HG03196 (cell line): ENCODE measurements around the gene KIRREL2.

ENCODE experiments used
- ATAC-seq: cut with Tn5 transposase; IDR thresholded peaks from one replicate; pipeline ENCODE4 v1.9.1; 2021; ENCODE audit not compliant: unreplicated experiment

The KIRREL2 gene

DNA sequence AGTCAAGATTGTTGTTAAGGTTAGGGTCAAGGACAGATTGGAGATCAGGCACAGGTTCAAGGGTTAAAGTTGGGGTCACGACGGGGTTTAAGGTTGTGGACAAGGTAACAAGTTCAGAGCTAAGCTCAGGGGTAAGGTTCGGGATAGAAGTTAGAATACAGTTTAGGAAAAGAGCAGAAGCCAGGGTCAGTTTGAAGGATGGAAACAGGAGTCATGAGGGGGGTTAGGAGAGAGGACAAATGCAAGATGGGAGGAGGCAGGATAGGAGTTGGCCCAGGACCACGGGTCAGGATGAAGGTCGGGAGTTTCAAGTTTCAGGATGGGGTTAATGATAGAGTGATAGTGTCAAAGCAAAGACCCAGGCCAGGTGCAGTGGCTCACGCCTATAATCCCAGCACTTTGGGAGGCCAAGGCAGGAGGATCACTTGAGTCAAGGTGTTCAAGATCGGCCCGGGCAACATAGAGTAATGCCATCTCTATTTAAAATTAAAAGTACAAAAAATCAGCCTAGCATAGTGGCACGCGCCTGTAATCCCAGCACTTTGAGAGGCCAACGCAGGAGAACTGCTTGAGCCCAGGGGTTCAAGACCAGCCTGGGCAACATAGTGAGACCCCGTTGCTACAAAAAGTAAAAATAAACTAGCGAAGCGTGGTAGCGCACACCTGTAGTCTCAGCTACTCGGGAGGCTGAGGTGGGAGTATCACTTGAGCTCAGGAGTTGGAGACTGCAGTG is 12.1 kb upstream of the KIRREL2 start:
- ATAC-seq, result no peak

GRCh38 chr19:35845215-35846037 is 11.3 kb upstream of the KIRREL2 start:
- ATAC-seq, result no peak

DNA sequence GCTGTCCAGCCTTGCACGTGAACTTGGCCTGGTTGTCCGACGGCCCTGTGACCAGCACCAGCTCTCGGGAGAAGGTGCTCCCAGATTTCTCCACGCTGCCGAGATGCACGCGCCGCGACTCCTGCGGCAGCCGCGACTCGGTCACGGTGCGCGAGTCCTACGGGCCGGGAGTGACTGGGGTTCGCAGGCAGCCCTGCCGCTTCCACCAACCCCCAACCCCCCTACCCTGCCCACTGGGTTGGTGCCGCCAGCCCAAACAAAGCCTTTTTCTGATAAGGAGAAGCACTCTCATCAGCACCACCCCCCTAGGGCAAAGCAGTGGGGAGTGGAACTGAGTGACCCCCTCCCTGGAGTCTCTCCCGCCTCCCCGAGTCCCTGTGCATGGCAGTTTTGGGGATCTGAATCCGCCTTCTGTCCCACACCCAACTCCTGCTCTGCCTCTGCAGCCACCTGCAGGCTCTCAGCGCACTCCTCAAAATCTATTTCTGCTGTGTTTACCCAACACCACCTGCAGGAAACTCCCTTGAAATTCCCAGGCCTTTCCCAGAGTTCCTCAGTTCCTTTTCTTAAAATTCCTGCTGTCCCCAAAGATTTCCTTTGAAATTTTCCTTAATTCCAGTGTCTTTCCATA is 10.6 kb upstream of the KIRREL2 start:
- no peak for ATAC-seq

DNA sequence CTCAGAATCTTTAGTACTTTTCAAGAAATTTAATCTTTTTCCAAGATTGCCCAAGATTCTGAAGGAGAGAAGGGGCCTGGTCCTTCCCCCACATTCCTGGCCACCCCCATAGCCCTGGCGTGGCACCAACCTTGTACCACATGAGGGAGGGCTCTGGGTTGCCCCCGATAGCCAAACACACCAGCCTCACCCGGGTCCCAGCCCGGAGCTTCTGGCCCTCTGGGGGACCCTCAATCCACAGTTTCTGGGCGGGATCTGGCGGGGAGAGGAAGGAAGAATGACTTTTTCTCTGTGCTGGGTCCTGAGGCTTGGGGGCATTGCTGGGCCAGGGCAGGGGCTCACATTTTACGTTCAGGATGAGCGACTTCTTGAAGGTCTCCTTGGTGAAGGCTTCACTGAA is 8.8 kb upstream of the KIRREL2 start:
- ATAC-seq, result no peak

DNA sequence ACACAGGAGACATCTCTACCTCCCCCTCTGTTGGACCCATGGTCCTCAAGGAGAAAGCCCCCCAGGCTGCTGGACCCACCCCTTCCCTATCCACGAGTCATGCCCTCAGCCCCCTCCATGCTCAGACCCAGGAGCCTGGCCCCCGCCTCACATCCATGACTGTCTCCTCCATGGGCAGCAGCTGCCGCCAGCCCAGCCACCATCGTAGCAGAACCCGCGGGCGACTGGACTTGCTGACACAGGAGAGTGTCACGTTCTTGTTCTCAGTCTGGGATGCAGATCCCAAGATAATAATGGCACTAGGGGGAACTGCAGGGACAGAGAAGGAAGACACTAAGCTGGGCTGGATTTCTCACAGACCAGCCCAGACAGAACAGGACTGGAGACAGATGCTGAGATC is 8.2 kb upstream of the KIRREL2 start:
- ATAC-seq, result no peak

DNA sequence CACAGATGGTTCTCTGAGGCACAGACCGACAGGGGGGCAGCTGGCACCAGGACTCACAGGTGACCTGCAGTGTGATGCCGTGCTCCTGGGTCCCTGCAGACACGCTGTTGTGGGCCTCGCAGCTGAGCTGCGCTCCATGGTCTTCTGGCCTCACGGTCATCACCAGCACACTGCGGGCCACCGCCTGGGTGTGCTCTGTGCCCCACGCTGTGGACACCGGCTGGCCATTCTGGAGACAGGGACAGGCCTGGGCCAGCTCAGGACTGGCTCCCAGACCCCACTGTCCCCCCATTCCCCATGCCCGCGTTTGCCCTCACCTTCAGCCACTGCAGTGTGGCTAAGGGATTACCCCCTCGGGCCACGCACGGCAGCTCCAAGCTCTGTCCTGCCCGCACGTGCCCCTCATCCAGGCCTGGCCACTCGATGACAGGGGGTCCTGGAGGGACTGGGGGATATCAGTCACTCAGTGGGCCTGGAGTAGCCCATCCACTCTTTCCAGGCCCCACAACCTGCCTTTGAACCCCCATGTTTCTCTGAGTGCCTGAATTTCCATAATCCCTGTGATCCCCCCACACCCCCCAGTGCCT is 7.7 kb upstream of the KIRREL2 start:
- ATAC-seq, result no peak

- ATAC-seq, result no peak
These were observed 5.3 kb upstream of the KIRREL2 start for GRCh38 chr19:35851213-35852028.

- ATAC-seq, result no peak
These were observed 4.5 kb upstream of the KIRREL2 start, which contains the start of gene NPHS1 for GRCh38 chr19:35852029-35852780. NPHS1 (minus strand) TSS chr19:35852504; CDS start chr19:35851837, 667 bp downstream.

- no peak for ATAC-seq
These were observed 3.5 kb upstream of the KIRREL2 start for GRCh38 chr19:35853038-35853756.

DNA sequence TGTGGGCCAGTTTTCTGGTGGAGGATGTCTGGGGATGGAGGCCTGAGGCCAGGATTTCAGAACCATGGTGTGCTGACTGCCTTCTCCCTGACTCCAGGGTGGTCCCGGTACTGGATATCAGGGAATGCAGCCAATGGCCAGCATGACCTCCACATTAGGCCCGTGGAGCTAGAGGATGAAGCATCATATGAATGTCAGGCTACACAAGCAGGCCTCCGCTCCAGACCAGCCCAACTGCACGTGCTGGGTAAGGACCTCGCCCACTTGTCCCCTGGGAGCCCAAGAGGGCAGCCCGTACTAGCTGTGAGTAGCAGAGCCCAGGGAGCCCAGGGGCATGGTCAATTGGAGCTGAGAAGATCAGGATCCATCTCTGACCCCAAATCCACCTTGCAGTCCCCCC is 1.6 kb downstream of the KIRREL2 start:
- no peak for ATAC-seq

- no peak for ATAC-seq
These were observed 2.7 kb downstream of the KIRREL2 start for GRCh38 chr19:35859414-35859813.

DNA sequence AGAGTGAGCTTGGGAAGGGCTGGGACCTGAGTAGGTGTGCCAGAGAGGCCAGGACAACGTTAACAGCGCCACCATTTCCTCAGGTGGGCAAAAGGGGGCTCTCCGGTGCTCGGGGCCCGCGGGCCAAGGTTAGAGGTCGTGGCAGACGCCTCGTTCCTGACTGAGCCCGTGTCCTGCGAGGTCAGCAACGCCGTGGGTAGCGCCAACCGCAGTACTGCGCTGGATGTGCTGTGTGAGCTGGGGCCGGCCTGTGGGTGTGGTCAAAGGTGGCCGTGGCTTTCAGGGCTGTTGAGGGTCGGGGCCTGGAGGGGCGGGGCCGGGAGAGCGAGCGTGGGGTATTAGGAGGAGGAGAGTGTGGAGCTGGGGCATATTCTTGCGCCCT is 3.7 kb downstream of the KIRREL2 start:
- no peak for ATAC-seq

GRCh38 chr19:35860818-35861639 is 4.3 kb downstream of the KIRREL2 start:
- ATAC-seq, result no peak

DNA sequence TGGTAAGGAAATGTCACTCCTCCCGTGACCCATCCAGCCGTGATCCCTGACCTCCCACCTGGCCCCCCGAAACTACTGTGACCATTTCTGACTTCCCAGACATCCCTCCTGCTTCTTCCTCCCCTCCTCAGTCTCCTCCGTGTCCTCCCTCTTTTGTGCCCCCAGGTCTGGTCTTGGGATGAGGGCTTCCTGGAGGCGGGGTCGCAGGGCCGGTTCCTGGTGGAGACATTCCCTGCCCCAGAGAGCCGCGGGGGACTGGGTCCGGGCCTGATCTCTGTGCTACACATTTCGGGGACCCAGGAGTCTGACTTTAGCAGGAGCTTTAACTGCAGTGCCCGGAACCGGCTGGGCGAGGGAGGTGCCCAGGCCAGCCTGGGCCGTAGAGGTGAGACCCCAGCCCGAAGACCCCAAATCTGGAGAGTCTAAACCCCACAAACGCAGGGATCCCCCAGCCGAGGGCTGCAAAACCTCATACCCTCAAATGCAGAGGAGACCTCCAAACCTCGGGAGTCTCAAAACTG is 5.0 kb downstream of the KIRREL2 start:
- no peak for ATAC-seq

- ATAC-seq, result no peak
These were observed 5.8 kb downstream of the KIRREL2 start for GRCh38 chr19:35862528-35862927.

DNA sequence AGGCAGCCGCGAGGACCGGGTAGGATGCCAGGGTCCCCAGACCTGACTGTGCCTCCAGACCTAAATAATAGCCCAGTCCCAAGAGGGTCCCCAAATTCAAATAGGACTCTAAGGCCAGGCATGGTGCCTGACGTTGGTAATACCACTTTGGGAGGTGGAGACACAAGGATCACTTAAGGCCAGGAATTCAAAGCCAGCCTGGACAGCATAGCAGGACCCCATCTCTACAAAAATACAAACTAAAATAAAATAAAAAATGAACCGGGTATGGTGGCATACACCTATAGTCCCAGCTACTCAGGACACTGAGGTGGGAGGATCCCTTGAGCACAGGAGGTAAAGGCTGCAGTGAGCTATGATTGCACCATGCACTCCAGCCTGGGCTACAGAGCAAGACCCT is 6.3 kb downstream of the KIRREL2 start:
- no peak for ATAC-seq

DNA sequence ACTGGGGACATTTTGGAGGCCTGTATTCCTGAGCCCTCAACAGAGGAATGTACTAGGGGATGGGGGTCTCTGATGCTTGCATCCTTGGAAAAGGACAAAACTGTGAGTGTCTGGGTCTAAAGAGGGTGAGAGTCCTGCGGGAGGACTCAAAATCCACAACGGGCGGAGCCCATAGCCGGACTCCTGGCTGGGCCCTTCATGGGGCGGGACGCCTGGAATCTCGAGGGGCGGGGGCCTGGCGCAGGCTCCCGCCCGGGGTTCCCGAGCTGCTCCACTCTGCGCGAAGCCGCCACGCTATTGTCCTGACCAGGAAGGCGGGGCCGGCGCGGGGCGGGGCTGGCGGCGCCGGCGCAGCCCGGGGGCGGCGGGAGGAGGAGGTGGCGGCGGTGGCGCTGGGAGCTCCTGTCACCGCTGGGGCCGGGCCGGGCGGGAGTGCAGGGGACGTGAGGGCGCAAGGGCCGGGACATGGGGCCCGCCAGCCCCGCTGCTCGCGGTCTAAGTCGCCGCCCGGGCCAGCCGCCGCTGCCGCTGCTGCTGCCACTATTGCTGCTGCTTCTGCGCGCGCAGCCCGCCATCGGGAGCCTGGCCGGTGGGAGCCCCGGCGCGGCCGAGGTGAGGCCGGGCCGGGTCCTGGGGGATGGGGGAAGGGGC is 11.6 kb downstream of the KIRREL2 start, which contains the start of gene APLP1:
Gene APLP1, plus strand, starts transcription at position 403 of the 651 bp plus-strand sequence. Its CDS starts 63 bp downstream, at position 466.
- no peak for ATAC-seq
